Measurements from ENCODE around the gene ADCY6.

GRCh38 chr12:48819986-48820725 lies 31.3 kb upstream of the ADCY6 start:
- no peak for TF ChIP-seq CTCF (conservative IDR thresholded peaks at IDR 0.05; ENCODE audit: low read depth, low read length)
- no peak for TF ChIP-seq EZH2phosphoT487 (IDR thresholded peaks at IDR 0.05; ENCODE audit: borderline replicate concordance, low read length)
- no peak for TF ChIP-seq EZH2 (IDR thresholded peaks at IDR 0.05; ENCODE audit: low read length, unreplicated experiment)
